Measurements from ENCODE around the gene DCUN1D3.
"Not testable (repeated sequence)": the region's sequence is repeated elsewhere in the genome, so short reads cannot be mapped to it uniquely, and the experiment has no call there.

DCUN1D3 gene, protein sequence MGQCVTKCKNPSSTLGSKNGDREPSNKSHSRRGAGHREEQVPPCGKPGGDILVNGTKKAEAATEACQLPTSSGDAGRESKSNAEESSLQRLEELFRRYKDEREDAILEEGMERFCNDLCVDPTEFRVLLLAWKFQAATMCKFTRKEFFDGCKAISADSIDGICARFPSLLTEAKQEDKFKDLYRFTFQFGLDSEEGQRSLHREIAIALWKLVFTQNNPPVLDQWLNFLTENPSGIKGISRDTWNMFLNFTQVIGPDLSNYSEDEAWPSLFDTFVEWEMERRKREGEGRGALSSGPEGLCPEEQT

DNA sequence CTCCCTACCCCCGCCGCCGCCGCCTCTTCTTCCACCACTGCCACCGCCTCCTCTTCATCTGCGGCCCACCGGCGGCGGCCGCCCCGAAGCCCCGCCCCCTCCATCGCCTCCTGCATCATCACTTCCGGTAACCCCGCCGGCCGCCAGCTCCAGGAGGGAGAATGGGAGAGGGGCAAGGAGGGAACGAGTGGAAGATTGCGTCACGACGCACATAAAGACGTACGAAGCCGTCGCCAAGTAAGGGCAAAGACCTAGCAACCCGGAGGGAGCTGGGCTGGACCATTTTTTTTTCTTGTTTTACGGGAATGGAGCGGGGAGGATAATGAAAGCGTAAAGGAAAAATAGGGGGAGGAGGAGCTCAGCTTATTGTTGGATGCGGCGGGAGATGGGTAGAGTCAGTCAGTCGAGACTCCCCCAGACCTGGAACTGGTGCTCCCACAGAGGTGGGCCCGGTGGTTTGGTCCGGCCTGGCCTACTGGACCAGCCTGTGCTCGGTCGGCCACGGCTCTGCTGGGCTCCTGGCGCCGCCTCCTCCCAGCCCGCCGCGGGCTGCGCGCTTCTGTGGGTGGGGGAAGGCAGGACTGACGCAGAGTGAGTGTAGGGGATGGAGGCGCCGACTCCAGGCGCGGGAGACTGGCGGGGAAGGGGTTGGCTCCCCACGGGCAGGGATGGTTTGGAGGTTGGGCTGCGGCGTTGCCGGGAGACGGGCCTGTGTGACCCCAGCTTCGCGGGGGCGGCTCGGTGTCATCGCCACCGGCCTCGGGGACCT lies at the start of gene DCUN1D3, which contains the start of gene LYRM1:
TSS of gene DCUN1D3 (minus strand) at position 60 of the 769 bp plus-strand sequence. CDS start 37,820 bp downstream, outside the sequence.
TSS of gene LYRM1 (plus strand) at position 473 of the 769 bp plus-strand sequence. CDS start 14,785 bp downstream, outside the sequence.
- Mint-ChIP-seq H3K27me3 (no peaks in the 10 kb centered on the region), H3K27ac (peak within 1 kb of the TSS; percentile 98), H3K4me3 (peak within 1 kb of the TSS; percentile 90), H3K36me3 (ENCODE audit: low read depth) (peaks cover 59% of the 10 kb centered on the region), H3K9me3 (no peaks in the 10 kb centered on the region), H3K4me1 (ENCODE audit: low read depth) (peaks cover 72% of the 10 kb centered on the region)
- DNase-seq: peak; percentile 92

DNA sequence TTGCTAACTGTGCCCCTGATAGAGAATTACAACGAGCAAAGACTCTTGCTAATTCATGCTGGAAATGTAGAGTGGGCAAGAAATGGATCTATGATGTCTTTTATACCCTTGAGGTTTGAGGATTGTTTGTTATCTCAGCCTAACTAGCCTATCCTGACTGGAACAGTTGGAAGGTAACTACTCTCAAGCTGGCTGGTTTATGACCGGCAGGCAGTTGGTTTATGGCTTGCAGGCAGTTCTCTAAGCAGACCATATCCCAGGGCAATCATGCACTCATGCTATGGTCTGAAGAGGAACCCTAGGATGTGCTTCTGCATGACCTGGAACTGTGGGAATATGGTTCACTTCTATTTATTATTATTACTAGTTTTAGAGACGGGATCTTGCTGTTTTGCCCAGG lies 49.5 kb upstream of the DCUN1D3 start:
- Mint-ChIP-seq H3K4me3 (no peak overlapping the region), H3K27me3 (no peaks in the 10 kb centered on the region), H3K9me3 (no peaks in the 10 kb centered on the region), H3K27ac (no peak overlapping the region), H3K4me1 (ENCODE audit: low read depth) (peaks cover 7% of the 10 kb centered on the region), H3K36me3 (ENCODE audit: low read depth) (no peaks in the 10 kb centered on the region)
- DNase-seq: no peak

DNA sequence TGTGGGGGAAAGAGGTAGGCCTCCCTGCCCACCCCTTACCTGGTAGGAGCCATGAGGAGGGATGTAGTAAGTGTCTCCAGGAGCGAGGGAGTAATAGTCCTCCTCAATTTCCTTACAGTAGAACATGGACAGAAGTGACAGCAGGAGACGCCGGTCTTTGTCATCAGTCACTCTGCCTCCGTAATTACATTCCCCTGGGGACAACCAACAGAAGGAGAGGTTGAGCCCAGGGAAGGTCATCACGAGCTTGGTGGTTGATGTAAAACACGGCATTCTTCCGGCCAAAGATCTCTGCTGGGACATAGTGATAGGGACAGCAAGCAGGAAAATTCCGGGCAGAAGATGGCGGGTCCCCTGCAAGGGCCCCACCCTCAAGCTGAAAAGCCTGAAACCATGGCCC lies 48.3 kb upstream of the DCUN1D3 start:
- no peak overlapping the region for H3K4me3 Mint-ChIP-seq
- H3K27ac Mint-ChIP-seq: no peak overlapping the region
- no peak for DNase-seq
- H3K9me3 Mint-ChIP-seq: no peaks in the 10 kb centered on the region
- no peaks in the 10 kb centered on the region for H3K36me3 Mint-ChIP-seq (ENCODE audit: low read depth)
- peaks cover 18% of the 10 kb centered on the region for H3K4me1 Mint-ChIP-seq (ENCODE audit: low read depth)
- no peaks in the 10 kb centered on the region for H3K27me3 Mint-ChIP-seq

DNA sequence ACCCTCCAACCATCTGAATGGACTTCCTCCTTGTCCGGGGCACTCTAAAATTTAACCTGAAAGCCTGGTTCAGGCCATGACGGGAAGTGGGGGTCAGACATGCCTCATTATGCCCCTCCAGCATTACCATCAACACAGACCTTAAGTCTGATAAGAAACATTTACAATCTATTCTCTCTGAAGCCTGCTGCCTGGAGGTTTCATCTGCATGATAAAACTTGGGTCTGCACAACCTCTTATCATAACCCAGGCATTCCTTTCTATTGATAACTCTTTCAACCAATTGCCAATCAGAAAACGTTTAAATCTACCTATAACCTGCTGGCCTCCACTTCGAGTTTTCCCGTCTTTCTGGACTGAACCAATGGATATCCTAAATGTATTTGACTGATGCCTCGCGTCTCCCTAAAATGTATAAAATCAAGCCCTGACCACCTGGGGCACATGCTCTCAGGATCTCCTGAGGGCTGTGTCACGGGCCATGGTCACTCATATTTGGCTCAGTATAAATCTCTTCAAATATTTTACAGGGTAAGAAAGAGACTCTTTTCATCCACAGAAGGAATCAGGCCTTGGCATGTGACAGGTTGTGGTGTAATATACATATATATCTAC lies 46.0 kb upstream of the DCUN1D3 start:
- Mint-ChIP-seq H3K4me1 (ENCODE audit: low read depth) (peaks cover 31% of the 10 kb centered on the region), H3K27ac (no peak overlapping the region), H3K36me3 (ENCODE audit: low read depth) (no peaks in the 10 kb centered on the region), H3K9me3 (no peaks in the 10 kb centered on the region), H3K4me3 (no peak overlapping the region), H3K27me3 (no peaks in the 10 kb centered on the region)
- DNase-seq: no peak

DNA sequence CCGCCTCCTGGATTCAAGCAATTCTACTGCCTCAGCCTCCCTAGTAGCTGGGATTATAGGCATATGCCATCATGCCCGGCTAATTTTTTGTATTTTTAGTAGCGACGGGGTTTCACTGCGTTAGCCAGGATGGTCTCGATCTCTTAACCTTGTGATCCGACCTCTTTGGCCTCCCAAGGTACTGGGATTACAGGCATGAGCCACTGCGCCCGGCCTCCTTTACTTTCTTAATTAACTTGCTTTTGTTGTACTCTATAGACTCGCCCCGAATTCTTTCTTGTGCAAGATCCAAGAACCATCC lies 45.4 kb upstream of the DCUN1D3 start:
- not testable (repeated sequence) for H3K27me3 Mint-ChIP-seq; DNase-seq; H3K9me3 Mint-ChIP-seq; H3K27ac Mint-ChIP-seq; H3K4me3 Mint-ChIP-seq; H3K36me3 Mint-ChIP-seq (ENCODE audit: low read depth)
- H3K4me1 Mint-ChIP-seq (ENCODE audit: low read depth): peaks cover 35% of the 10 kb centered on the region

DNA sequence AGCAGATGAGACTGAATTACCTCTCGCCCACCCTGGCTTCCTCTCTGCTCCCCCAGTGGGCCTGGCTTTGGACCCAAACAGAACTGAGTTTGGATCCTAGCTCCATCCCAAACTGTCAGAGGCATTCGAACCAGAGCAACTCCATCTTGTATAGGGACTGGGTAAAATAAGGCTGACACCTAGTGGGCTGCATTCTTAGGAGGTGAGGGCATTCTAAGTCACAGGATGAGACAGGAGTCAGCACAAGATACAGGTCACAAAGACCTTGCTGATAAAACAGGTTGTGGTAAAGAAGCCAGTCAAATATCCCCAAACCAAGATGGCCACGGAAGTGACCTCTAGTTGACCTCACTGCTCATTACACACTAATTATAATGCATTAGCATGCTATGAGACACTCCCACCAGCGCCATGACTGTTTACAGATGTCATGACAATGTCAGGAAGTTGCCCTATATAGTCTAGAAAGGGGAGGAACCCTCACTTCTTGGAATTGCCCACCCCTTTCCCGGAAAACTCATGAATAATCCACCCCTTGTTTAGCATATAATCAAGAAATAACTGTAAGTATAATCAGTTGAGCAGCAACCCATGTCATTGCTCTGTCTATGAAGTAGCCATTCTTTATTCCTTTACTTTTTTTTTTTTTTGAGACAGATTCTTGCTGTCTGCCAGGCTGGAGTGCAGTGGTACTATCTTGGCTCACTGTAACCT lies 44.9 kb upstream of the DCUN1D3 start:
- H3K4me1 Mint-ChIP-seq (ENCODE audit: low read depth): peaks cover 35% of the 10 kb centered on the region
- no peak for DNase-seq
- H3K9me3 Mint-ChIP-seq: no peaks in the 10 kb centered on the region
- H3K27me3 Mint-ChIP-seq: no peaks in the 10 kb centered on the region
- peak overlapping the region; percentile 55 for H3K27ac Mint-ChIP-seq
- no peak overlapping the region for H3K4me3 Mint-ChIP-seq
- H3K36me3 Mint-ChIP-seq (ENCODE audit: low read depth): no peaks in the 10 kb centered on the region

DNA sequence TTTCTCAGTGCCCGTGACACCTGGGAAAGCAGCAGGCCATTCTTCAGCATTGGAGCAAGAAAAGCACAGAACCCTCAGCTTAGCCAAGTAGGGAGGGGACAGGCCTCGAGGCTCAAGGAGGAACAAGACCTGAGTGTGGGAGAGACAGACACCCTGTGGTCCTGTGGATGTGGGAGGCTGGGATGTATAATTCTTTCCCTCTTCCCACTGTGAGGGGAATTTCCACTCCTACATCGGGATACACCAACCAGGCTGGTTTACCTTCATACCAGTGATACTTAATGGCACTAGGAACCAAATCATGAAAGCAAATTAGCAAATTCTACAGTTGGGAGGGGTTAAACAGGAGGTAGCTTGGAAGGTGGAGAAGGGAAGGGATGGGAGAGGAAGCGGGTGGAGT lies 42.1 kb upstream of the DCUN1D3 start:
- Mint-ChIP-seq H3K9me3 (no peaks in the 10 kb centered on the region), H3K4me1 (ENCODE audit: low read depth) (peaks cover 56% of the 10 kb centered on the region), H3K4me3 (no peak overlapping the region), H3K27me3 (no peaks in the 10 kb centered on the region), H3K27ac (no peak overlapping the region), H3K36me3 (ENCODE audit: low read depth) (no peaks in the 10 kb centered on the region)
- no peak for DNase-seq

DNA sequence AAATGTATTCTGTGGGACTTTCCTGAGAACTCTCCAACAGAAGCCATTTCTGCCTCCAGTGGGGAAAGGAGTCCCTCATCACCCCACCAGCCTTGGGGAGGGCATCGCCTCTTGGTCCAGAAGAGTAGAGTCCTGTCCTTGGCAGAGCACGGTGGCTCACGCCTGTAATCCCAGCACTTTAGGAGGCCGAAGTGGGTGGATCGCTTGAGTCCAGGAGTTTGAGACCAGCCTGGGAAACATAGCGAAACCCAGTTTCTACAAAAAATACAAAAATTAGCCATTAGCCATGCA lies 41.4 kb upstream of the DCUN1D3 start:
- H3K36me3 Mint-ChIP-seq (ENCODE audit: low read depth): no peaks in the 10 kb centered on the region
- no peaks in the 10 kb centered on the region for H3K9me3 Mint-ChIP-seq
- H3K27ac Mint-ChIP-seq: no peak overlapping the region
- no peak overlapping the region for H3K4me3 Mint-ChIP-seq
- peaks cover 56% of the 10 kb centered on the region for H3K4me1 Mint-ChIP-seq (ENCODE audit: low read depth)
- H3K27me3 Mint-ChIP-seq: peaks cover under 1% of the 10 kb centered on the region
- no peak for DNase-seq

DNA sequence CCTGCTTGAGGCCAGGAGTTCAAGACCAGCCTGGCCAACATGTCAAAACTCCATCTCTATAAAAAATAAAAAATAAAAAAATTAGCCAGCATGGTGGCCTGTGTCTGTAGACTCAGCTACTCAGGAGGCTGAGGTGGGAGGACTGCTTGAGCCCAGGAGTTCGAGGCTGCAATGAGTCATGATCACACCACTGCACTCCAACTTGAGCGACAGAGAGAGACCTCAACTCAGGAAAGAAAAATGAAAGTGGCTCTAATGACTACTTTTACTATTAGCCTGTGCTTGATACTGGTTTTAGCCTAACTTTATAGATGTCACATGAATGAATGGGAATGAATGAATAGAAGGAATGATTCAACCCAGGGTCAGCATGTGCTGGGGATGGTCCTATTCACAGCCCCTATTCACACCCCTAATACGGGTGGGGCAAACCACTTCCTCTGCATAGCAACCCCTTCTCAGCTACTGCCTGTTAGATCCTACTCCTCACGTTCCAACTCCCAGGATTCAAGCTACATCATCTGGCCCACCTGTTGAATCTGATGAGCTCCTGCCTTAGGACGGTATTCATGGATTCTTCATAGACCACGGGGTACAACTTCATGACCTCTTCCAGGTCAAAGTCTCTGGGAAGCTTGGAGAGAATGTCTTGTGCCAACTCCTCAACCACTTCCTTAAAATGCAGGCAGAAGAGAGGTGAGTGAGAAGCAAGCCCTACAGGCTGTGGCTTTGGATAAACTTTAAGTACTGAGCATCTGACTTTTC lies 40.9 kb upstream of the DCUN1D3 start:
- no peak for DNase-seq
- Mint-ChIP-seq H3K27ac (peak overlapping the region; percentile 13), H3K4me3 (no peak overlapping the region), H3K27me3 (peaks cover 4% of the 10 kb centered on the region), H3K9me3 (no peaks in the 10 kb centered on the region), H3K36me3 (ENCODE audit: low read depth) (no peaks in the 10 kb centered on the region), H3K4me1 (ENCODE audit: low read depth) (peaks cover 56% of the 10 kb centered on the region)

DNA sequence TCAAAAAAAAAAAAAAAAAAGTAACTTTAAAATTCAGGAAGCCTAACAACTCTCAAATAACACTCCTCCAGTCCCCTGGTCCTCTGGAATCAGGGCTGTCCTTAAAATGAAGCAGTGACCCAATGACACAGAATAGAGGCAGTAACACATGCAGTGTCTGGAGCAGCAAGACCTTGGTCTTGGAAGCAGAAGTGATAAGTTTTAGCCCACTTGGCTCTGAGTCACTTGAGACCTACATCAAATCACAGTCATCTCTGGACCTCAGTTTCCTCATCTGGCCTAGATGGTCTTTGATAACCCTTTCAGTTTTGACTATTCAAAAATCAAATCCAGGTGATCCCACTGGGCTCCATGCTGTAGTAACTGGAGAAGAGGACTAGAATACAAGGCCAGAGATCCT lies 39.5 kb upstream of the DCUN1D3 start:
- H3K27me3 Mint-ChIP-seq: peaks cover 4% of the 10 kb centered on the region
- no peak overlapping the region for H3K4me3 Mint-ChIP-seq
- peaks cover 49% of the 10 kb centered on the region for H3K4me1 Mint-ChIP-seq (ENCODE audit: low read depth)
- peak overlapping the region; percentile 63 for H3K27ac Mint-ChIP-seq
- H3K9me3 Mint-ChIP-seq: no peaks in the 10 kb centered on the region
- H3K36me3 Mint-ChIP-seq (ENCODE audit: low read depth): no peaks in the 10 kb centered on the region
- no peak for DNase-seq

DNA sequence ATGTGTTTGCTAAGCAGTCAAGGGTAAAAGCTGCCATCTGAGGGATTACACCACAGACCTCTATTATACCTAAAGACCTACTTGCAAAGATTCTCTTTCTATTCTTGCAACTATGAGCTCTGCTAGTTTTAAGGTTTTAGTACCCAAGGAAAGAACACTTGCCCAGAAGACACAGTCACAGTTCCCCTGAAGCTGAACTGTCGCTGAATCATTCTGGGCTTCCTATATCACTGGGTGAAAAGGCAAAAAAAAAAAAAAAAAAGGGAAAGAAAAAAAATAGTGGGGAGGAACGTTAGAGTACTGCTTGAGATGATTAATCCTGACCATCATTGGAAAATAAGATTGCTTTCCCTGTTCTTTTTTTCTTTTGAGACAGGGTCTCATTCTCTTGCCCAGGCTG lies 38.3 kb upstream of the DCUN1D3 start:
- peaks cover 4% of the 10 kb centered on the region for H3K27me3 Mint-ChIP-seq
- H3K27ac Mint-ChIP-seq: peak overlapping the region; percentile 93
- H3K9me3 Mint-ChIP-seq: no peaks in the 10 kb centered on the region
- peaks cover 38% of the 10 kb centered on the region for H3K4me1 Mint-ChIP-seq (ENCODE audit: low read depth)
- no peak for DNase-seq
- peak overlapping the region; percentile 4 for H3K4me3 Mint-ChIP-seq
- no peaks in the 10 kb centered on the region for H3K36me3 Mint-ChIP-seq (ENCODE audit: low read depth)

DNA sequence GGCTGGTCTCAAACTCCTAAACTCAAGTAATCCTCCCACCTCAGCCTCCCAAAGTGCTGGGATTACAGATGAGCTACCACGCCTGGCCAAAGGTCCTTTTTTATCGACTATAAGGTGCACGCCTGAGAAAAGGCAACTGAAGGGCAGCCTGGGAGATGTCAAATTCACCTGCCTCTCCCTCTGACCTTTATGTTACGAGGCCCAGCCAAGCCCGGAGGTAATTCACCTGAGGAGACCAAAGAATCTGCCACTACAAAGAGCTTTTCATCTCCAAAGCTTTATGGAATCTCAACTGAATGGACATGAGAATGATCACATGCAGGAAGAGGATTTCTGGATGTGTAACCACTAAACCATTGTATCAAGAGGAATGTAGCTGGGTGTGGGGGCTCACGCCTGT lies 37.6 kb upstream of the DCUN1D3 start:
- peaks cover 4% of the 10 kb centered on the region for H3K27me3 Mint-ChIP-seq
- no peak overlapping the region for H3K4me3 Mint-ChIP-seq
- peak overlapping the region; percentile 93 for H3K27ac Mint-ChIP-seq
- H3K9me3 Mint-ChIP-seq: no peaks in the 10 kb centered on the region
- H3K36me3 Mint-ChIP-seq (ENCODE audit: low read depth): no peaks in the 10 kb centered on the region
- DNase-seq: no peak
- peaks cover 35% of the 10 kb centered on the region for H3K4me1 Mint-ChIP-seq (ENCODE audit: low read depth)

DNA sequence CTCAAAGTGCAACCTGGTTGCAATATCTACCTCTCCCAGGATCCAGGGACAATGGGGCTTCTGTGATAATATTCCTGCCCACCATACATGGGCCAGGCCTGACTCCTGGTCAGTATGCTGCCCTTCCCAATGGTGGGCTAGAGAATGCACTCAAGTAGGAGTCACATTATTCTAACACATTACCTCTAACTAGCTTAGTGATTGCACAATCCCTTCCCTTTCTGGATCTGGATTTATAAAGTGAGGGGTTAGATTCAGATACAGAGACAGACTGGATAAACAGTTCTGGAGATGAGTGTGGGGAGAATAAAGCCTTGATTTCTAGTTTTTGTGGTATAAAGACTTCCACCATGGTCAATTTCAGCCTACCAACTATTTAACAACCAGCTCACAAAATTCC lies 33.4 kb upstream of the DCUN1D3 start:
- Mint-ChIP-seq H3K4me1 (ENCODE audit: low read depth) (peaks cover 11% of the 10 kb centered on the region), H3K4me3 (no peak overlapping the region), H3K9me3 (no peaks in the 10 kb centered on the region), H3K27ac (no peak overlapping the region), H3K36me3 (ENCODE audit: low read depth) (no peaks in the 10 kb centered on the region), H3K27me3 (peaks cover 4% of the 10 kb centered on the region)
- no peak for DNase-seq

DNA sequence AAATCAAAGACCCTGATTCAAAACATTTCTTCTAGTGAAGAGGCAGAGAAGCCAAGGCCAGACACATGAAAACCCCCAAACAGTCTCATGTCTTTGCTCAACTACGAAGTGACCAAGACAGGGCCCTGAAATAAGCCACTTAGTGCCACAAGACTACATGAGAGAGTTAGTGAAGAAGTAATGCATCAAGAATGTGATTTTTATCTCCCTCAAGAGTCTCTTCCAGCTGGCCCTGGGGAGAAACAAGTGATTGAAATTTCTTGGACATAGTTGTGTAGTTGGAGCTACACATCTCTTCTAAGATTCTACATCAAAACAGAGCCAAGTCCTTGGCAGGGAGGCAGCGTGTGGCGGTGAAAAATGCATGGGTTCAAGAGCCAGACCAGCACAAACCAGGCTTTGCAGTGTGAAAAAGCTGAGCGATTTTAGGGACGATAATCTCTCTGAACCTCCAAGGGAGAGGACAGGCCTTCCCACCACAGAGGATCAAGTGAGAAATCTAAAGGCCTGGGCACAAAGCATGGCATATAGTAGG lies 31.0 kb upstream of the DCUN1D3 start:
- no peak overlapping the region for H3K4me3 Mint-ChIP-seq
- no peaks in the 10 kb centered on the region for H3K4me1 Mint-ChIP-seq (ENCODE audit: low read depth)
- H3K9me3 Mint-ChIP-seq: no peaks in the 10 kb centered on the region
- H3K27me3 Mint-ChIP-seq: no peaks in the 10 kb centered on the region
- peaks cover 6% of the 10 kb centered on the region for H3K36me3 Mint-ChIP-seq (ENCODE audit: low read depth)
- no peak overlapping the region for H3K27ac Mint-ChIP-seq
- DNase-seq: no peak
